Measurements from ENCODE around the gene TFPI. TPM values are rescaled to one million over a fixed set of nuclear protein-coding genes. Genes with fewer than 3 reads are reported as not detected.
"Not testable (repeated sequence)": the region's sequence is repeated elsewhere in the genome, so short reads cannot be mapped to it uniquely, and the experiment has no call there.

TFPI gene
- total RNA-seq, 1 donor from 2014 or later: 56.6 TPM

DNA sequence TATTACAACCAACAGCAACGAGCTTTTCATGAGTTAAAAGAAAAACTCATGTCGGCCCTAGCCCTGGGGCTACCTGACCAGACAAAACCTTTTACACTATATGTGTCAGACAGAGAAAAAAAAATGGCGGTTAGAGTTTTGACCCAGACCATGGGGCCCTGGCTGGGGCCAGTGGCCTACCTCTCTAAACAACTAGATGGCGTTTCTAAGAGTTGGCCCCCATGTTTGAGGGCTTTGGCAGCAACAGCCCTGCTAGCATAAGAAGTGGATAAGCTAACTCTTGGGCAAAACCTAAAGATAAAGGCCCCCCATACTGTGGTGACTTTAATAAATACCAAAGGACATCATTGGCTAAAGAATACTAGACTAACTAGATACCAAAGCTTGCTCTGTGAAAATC, 39.3 kb downstream of the TFPI start:
- Mint-ChIP-seq H3K36me3 (ENCODE audit: low read depth, unreplicated experiment) (peaks cover 27% of the 10 kb centered on the region), H3K9me3 (ENCODE audit: unreplicated experiment) (peaks cover 18% of the 10 kb centered on the region), H3K27ac (ENCODE audit: unreplicated experiment) (no peak overlapping the region), H3K4me1 (ENCODE audit: low read depth, unreplicated experiment) (no peaks in the 10 kb centered on the region), H3K4me3 (ENCODE audit: unreplicated experiment) (no peak overlapping the region), H3K27me3 (ENCODE audit: low read depth, unreplicated experiment) (no peaks in the 10 kb centered on the region)
- peaks cover 2% of the 10 kb centered on the region for H3K36me3 ChIP-seq (ENCODE audit: insufficient read depth, low read length)
- H3K4me3 ChIP-seq (ENCODE audit: insufficient read depth, low read depth, low read length): no peak overlapping the region
- H3K4me2 ChIP-seq (ENCODE audit: low read length): no peak overlapping the region
- H3K79me2 ChIP-seq (ENCODE audit: insufficient read depth, low read length): no peaks in the 10 kb centered on the region
- TF ChIP-seq, protein P1, sequence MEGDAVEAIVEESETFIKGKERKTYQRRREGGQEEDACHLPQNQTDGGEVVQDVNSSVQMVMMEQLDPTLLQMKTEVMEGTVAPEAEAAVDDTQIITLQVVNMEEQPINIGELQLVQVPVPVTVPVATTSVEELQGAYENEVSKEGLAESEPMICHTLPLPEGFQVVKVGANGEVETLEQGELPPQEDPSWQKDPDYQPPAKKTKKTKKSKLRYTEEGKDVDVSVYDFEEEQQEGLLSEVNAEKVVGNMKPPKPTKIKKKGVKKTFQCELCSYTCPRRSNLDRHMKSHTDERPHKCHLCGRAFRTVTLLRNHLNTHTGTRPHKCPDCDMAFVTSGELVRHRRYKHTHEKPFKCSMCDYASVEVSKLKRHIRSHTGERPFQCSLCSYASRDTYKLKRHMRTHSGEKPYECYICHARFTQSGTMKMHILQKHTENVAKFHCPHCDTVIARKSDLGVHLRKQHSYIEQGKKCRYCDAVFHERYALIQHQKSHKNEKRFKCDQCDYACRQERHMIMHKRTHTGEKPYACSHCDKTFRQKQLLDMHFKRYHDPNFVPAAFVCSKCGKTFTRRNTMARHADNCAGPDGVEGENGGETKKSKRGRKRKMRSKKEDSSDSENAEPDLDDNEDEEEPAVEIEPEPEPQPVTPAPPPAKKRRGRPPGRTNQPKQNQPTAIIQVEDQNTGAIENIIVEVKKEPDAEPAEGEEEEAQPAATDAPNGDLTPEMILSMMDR (IDR thresholded peaks at IDR 0.05; ENCODE audit: insufficient read depth, low read depth, low read length): no peak
- TF ChIP-seq EZH2 (IDR thresholded peaks at IDR 0.05; ENCODE audit: insufficient read depth, low read length): no peak
- H3K9ac ChIP-seq (ENCODE audit: low read length): no peak overlapping the region
- H3K27me3 ChIP-seq (ENCODE audit: insufficient read depth, low read length): no peaks in the 10 kb centered on the region
- H3K27ac ChIP-seq (ENCODE audit: low read depth, low read length): no peak overlapping the region
- H2AFZ ChIP-seq (ENCODE audit: low read depth, low read length): no peak overlapping the region
- peaks cover 3% of the 10 kb centered on the region for H3K9me3 ChIP-seq (ENCODE audit: insufficient read depth, low read depth, low read length)
- H4K20me1 ChIP-seq (ENCODE audit: insufficient read depth, low read length): no peaks in the 10 kb centered on the region
- no peaks in the 10 kb centered on the region for H3K4me1 ChIP-seq (ENCODE audit: insufficient read depth, low read length)
- no peak for FAIRE-seq
- DNase-seq (ENCODE audit: low read depth): no peak

DNA sequence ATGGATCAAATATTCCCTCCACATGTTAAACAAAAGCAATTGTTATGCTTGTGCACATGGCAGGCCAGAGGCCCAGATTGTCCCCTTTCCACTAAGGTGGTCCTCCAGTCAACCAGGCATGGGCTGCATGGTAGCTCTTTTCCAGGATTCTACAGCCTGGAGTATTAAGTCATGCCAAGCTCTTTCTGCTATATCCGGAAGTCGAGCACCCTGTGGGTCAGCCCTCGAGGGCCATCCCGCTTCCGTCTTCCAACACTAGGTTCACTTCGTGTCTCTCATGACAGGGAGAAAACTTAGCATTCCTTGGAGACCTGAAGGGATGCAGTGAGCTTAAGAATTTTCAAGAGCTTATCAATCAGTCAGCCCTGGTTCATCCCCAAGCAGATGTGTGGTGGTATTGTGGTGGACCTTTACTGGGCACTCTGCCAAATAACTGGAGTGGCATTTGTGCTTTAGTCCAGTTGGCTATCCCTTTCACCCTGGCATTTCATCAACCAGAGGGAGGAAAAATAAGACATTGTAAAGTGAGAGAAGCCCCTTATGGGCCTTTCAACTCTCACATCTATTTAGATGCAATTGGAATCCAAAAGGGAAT, 39.9 kb downstream of the TFPI start:
- peaks cover 20% of the 10 kb centered on the region for H3K9me3 Mint-ChIP-seq (ENCODE audit: unreplicated experiment)

DNA sequence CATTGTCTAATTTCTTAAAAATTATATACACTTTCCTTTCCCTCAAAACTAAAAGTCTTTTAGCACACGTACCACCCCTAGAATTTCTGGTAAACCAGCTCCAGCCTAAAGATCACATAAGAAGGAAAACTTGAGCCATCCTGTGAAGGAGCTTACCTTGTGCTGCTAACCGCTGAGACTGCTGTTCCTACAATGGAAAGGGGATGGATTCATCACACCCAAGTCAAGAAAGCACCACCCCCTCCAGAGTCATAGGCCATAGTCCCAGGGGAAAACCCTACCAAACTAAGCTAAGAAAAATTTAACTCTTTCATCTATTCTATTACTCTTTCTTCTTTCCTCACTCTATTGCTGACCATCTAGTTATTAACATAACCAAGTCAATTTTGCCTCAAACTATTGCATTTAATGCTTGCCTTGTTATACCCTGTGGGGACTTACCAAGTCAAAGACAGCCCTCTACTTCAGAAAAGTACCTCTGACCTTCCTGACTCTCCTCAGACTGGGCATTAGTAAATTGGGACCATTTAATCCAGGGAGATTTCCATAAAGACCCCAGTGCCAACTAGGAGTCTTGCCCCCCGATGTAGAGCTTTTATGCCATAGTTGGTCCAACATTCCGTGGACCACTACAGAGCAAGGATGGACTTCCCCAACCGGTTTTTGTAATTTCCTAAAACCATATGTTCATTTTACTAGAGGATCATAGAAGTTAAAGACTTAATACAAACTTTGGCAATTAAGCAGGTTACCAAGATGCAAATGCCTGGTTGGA, 40.6 kb downstream of the TFPI start:
- not testable (repeated sequence) for H2AFZ ChIP-seq (ENCODE audit: low read depth, low read length); DNase-seq (ENCODE audit: low read depth); H4K20me1 ChIP-seq (ENCODE audit: insufficient read depth, low read length); H3K9ac ChIP-seq (ENCODE audit: low read length); H3K4me1 ChIP-seq (ENCODE audit: insufficient read depth, low read length); H3K27ac Mint-ChIP-seq (ENCODE audit: unreplicated experiment); H3K4me3 ChIP-seq (ENCODE audit: insufficient read depth, low read depth, low read length); H3K4me1 Mint-ChIP-seq (ENCODE audit: low read depth, unreplicated experiment); H3K27me3 Mint-ChIP-seq (ENCODE audit: low read depth, unreplicated experiment); FAIRE-seq; H3K9me3 ChIP-seq (ENCODE audit: insufficient read depth, low read depth, low read length); H3K27ac ChIP-seq (ENCODE audit: low read depth, low read length); H3K4me3 Mint-ChIP-seq (ENCODE audit: unreplicated experiment); H3K79me2 ChIP-seq (ENCODE audit: insufficient read depth, low read length); H3K36me3 ChIP-seq (ENCODE audit: insufficient read depth, low read length); H3K4me2 ChIP-seq (ENCODE audit: low read length); H3K27me3 ChIP-seq (ENCODE audit: insufficient read depth, low read length)
- H3K36me3 Mint-ChIP-seq (ENCODE audit: low read depth, unreplicated experiment): peaks cover 22% of the 10 kb centered on the region
- H3K9me3 Mint-ChIP-seq (ENCODE audit: unreplicated experiment): peaks cover 17% of the 10 kb centered on the region

More for the DNA sequence above, 39.9 kb downstream of the TFPI start:
- H3K9me3 ChIP-seq (ENCODE audit: insufficient read depth, low read depth, low read length); H3K27me3 ChIP-seq (ENCODE audit: insufficient read depth, low read length); H3K4me3 ChIP-seq (ENCODE audit: insufficient read depth, low read depth, low read length); H3K4me2 ChIP-seq (ENCODE audit: low read length); H3K9ac ChIP-seq (ENCODE audit: low read length); H3K27me3 Mint-ChIP-seq (ENCODE audit: low read depth, unreplicated experiment); H2AFZ ChIP-seq (ENCODE audit: low read depth, low read length); H3K4me3 Mint-ChIP-seq (ENCODE audit: unreplicated experiment); H3K27ac Mint-ChIP-seq (ENCODE audit: unreplicated experiment); H3K36me3 ChIP-seq (ENCODE audit: insufficient read depth, low read length); H4K20me1 ChIP-seq (ENCODE audit: insufficient read depth, low read length); FAIRE-seq; H3K4me1 ChIP-seq (ENCODE audit: insufficient read depth, low read length); DNase-seq (ENCODE audit: low read depth); H3K27ac ChIP-seq (ENCODE audit: low read depth, low read length); H3K79me2 ChIP-seq (ENCODE audit: insufficient read depth, low read length); H3K4me1 Mint-ChIP-seq (ENCODE audit: low read depth, unreplicated experiment): not testable (repeated sequence)
- peaks cover 26% of the 10 kb centered on the region for H3K36me3 Mint-ChIP-seq (ENCODE audit: low read depth, unreplicated experiment)
